Activated gamma-delta T cell treated with anti-CD3 and anti-CD28 coated beads, Interleukin-2, amount 50 U/mL, for 16 hours (primary cell): Measurements from ENCODE around the gene ERICH3.
"Not testable (repeated sequence)": the region's sequence is repeated elsewhere in the genome, so short reads cannot be mapped to it uniquely, and the experiment has no call there.

ENCODE experiments used
- DNase-seq: peaks from one replicate; pipeline ENCODE4 v3.0.0-alpha.2; 2020; ENCODE audit warnings: low read depth

Gene ERICH3

GRCh38 chr1:74681001-74681400 is 7.4 kb upstream of the ERICH3 start:
- no peak for DNase-seq

DNA sequence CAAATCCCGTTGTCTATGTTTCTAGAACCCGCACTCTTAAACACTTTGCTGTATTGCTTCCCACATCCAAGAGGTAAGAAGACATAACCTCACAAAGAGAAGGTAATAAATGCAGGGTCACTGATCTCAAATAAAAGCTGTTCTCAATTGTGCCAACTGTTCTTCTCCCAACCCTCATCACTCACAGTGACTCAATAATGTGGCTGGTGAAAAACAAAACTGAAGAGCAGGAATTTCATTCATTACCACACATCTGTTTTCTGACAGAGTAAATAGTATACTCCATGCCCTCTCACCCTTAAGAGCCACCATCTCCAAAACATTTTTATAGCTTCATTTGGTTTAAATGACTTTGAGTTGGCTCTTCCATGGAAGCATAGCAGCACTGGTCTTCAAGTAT is 6.2 kb upstream of the ERICH3 start:
- DNase-seq, result no peak

DNA sequence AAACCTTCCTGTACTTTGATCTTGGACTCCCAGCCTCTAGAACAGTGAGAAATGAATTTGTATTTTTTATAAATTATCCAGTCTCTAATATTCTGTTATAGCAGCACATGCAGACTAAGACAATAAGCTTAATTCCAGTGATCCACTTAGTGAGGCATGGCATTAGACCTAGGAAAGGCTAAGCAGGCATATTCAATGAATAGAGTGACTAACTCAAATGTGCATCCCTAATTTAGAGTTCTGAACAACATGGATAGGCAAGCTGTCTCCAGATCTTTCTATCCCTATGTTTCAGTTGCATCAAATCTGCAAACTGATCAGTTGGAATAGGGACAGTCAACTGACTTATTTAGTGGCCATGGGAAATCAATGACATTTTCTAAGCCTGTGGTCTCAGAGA is 4.3 kb upstream of the ERICH3 start:
- no peak for DNase-seq

DNA sequence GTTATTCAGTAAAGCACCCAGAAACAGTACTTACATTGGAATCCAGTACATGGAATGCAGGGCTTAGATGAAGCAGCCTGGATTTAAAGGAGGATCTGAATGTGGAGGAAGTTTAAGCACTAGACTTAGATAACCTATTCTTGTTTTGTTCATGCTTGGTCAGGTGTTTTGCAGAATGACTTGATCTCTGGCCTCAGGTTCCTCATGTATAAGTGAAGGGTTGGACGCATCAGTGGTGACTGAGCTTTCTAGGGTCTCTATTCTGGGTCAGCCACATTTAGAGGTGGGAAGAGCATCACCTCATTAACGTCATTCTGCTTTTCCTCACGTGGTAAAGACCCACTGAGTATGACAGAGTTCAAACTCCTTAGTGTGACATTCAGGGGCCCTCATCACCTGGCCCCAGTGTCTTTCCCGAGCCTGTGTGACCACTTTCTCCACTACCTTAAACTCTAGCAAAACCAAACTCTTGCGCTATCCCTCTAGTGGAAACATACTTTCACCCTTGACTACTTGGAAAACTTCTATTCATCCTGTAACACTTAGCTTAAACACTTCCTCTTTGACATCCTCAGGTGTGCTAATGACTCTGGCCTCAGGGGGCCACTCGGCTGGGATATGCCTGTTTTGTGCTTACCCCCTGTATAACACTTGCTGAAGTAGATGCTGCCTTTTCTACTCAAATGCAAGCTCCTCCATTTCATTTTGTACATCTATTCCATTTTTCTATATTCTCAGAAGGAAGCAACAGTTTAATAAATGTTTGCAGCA is 871 bp upstream of the ERICH3 start:
- no peak for DNase-seq

DNA sequence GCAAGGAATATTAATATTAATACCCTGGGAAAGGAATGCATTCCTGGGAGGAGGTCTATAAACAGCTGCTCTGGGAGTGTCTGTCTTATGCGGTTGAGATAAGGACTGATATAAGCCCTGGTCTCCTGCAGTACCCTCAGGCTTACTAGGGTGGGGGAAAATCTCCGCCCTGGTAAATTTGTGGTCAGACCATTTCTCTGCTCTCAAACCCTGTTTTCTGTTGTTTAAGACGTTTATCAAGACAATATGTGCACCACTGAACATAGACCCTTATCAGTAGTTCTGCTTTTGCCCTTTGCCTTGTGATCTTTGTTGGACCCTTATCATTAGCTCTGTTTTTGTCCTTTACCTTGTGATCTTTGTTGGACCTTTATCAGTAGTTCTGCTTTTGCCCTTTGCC is 2.7 kb downstream of the ERICH3 start:
- DNase-seq, result not testable (repeated sequence)

DNA sequence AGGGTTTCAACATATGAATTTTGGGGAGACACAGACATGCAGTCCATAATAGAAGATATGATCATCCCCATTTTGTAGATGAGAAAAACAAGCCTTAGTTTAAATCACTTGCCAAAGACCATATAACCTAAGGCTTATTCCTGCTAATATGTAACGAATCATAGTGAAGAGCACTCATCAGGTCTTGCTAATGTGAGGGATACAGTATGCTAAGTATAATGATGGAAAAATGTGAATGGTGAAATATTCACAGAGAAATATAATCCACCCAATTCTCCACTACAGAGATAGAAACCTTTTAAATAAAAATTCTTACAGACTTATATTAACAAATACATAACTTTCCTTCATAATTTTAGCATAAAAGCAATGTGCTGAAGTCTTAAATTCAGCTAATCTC is 18.9 kb downstream of the ERICH3 start:
- DNase-seq, result no peak

DNA sequence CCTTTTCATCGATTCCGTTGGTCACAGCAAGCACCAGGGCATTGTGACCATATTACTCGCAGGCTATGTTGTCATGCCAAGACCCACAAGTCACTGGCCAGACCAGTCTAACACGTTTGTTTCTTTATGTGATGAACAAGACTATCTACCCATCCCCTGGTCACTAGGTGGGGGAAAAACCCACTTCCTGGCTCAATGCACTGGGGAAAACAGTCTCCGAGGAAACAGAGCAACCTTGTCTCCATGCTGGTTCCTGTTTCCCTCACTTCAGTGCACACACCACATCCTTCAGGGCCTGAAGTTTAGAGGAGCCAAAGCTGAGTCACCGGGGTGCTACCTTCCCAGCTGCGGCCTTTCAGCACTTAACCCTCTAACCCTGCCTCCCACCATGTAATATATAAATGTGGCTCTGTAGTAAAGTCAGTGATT is 20.9 kb downstream of the ERICH3 start:
- no peak for DNase-seq

DNA sequence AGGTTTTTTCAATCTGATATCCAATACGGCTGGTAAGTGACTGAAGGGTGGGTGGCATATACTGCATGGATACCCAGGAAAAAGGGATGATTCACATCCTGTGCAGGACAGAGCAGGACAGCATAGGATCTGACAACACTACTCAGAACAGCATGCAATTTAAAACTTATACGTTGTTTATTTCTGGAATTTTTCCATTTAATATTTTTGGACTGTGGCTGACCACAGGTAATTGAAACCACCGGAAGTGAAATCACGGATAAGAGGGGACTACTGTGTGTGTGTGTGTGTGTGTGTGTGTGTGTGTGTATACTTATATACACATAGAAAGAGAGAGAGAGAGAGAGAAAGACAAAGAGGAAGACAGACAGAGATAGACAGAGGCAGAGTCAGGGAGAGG is 23.0 kb downstream of the ERICH3 start:
- DNase-seq, result no peak

DNA sequence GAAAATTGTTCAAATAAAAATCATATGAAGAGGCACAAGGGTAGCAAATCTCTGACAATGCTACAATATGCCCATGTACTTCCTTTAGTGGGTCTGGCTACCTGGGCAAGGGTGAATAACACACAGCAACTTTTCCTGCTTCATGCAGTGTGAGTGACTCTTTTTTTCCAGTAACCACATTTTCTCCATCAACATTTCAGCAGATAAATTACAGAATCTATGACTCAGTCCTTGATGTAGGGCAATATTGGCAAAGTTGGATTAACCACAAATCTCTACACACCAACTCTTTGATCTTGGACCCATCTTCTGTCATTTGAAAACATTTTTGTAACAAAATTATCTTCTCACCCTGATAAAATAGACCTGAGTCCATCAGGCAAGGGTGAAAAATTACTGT is 31.7 kb downstream of the ERICH3 start:
- DNase-seq, result no peak

GRCh38 chr1:74641161-74641560 is 32.4 kb downstream of the ERICH3 start:
- DNase-seq, result no peak

DNA sequence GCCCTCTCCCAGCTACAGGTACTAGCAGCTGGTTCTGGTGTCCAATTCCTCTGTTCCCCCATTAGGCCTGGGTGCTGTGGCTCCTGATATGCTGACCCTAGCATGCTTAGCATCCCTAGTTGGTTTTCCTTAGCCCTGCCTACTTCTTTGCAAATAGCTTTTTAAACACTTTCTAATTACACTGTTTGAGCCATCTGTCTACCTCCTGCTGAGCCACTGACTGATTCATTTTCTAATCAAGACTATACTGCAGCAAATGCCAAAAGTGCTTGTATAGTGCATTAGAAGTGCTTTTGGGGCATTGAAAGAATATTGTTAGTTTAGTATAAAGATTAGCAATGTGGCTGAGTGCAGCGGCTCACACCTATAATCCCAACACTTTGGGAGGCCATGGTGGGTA is 36.3 kb downstream of the ERICH3 start:
- no peak for DNase-seq

DNA sequence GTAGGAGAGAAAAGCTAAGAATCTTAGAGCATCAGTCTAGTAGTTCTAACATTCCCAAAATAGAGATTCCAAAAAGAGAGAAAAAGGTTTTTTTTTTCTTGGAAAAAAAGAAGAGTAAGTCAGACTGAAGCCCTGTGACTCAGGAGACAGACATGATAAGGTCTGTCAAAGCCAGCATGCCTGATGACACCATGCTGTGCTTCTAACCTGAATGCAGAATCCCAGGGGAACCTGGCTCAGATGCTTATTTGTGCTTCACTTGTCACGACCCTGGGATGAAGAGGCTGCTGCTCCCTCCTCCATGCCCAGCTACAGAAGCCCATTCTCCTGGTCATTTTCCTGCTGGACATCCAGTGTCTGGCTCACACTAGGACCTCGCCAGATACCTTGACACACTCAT is 44.3 kb downstream of the ERICH3 start:
- no peak for DNase-seq

GRCh38 chr1:74623716-74624115 is 49.9 kb downstream of the ERICH3 start:
- no peak for DNase-seq

DNA sequence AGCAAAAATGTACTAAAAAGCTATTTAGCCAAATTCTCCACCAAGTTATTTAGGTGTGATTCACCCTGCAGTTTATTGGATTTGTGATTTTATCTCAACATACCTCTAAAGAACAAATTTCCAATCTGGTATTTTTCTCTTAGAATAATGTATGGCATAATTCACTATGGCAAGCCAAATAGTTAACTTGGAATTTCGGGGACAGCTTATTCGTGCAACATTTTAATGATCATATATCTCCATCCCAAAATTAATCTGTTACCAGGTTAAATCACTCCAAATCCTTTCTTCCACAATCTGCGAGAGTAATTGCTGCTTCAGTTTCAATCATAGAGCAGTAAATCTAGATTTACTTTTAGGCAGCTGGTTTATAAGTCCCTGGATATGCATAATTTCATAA is 53.4 kb downstream of the ERICH3 start:
- DNase-seq, result no peak

- no peak for DNase-seq
These were observed 54.6 kb downstream of the ERICH3 start for GRCh38 chr1:74618974-74619373.

GRCh38 chr1:74613894-74614293 is 59.7 kb downstream of the ERICH3 start:
- no peak for DNase-seq

GRCh38 chr1:74611887-74612286 is 61.7 kb downstream of the ERICH3 start:
- no peak for DNase-seq

DNA sequence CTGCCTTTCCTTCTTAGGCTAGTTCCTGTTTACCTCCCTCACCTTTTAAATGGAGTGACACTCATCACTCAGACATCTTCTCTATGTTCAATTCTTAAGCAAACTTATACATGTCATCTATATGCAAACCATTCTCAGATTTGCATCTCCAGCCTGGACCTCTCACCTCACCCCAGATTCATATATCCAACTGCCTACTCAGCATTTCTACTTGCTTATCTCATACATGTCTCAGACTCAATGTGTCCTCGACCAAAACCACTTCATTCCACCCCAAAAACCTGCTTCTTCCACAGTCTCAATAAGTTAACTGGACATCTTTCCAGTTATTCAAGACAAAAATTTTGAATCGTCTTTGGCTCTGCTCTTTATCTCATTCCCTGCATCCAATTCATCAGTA is 62.6 kb downstream of the ERICH3 start:
- DNase-seq, result no peak

- DNase-seq, result no peak
These were observed 63.7 kb downstream of the ERICH3 start for GRCh38 chr1:74609810-74610371.

- no peak for DNase-seq
These were observed 76.9 kb downstream of the ERICH3 start for GRCh38 chr1:74596717-74597116.

- no peak for DNase-seq
These were observed 79.4 kb downstream of the ERICH3 start for GRCh38 chr1:74593887-74594866.

DNA sequence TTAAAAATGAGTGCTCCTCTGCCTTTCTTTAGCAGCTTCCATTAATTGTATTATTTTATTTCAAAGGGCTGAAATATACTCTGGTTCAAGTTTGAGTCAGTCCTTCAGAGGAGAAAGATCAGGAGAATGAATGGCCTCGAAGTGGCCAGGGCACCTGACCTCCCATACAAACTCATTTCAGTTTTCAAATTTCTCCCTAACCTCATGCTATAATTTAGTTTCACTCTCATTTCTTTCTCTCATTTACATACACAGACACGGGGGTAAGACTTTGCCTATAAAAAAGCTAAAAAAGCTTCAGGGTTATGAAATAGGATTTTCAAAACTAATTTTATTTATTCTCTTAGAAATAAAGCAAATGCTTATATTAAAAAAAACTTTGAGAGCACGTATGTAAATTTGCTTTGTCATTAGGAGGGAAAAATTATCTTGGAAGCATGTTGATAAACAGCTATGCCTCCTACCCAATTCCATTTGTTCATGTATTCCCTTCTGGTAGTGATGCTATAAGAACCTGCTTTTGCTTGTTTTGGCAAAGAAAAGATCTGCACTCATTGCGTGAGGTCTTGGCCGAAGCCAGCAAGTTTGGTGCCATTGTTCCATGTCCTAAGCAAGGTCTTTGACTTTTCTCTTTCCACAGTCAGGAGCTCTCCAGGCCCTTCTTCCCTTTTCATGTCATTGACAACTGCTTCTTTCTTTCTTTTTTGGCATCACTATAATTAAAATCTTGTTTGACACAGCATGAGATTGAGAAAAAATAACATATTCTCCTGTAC is 80.8 kb downstream of the ERICH3 start:
- DNase-seq, result no peak
